MV-4-11 (cell line): Measurements from ENCODE around the gene REV1.

Source experiments
- DNase-seq: peaks from one replicate; lab custom pipeline; 2025; lab: John Stamatoyannopoulos, UW

The REV1 gene

DNA sequence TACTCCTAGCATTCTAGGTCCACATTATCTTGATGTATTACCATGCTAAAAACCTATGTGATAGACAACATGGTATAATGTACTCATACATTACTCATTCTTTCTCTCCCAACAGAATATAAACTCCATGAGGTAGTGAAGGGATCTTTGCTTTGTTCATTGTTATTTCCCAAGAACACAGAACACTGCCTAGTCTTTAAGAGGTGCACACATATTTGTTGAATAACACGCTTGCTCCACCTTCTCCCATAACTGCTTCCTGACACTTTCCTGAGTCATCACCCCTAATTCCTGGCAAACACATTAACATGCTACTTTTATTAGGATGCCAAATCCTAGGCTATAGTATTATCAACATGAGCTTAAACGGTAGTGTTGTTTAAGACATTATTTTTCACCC, 41.3 kb downstream of the REV1 start:
- no peak for DNase-seq

DNA sequence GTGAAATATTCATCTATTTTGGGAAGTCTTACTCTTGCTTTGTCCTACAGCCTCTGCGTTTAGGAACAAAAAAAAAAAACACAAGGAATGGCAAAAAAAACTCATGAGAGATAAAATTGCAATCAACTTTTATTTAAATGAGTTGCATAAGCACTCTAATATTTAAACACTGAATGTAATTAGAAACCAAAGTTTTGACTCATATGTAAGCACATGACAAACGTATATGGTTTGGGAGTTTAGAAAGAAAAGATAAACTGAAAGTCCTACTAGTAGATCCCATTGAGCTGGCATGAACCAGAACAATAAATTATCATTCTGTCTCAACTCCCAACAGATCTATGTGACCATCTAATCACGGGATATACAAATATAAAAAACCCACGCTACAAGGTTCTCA, 44.8 kb downstream of the REV1 start:
- no peak for DNase-seq

GRCh38 chr2:99444222-99444621, 45.6 kb downstream of the REV1 start:
- no peak for DNase-seq

DNA sequence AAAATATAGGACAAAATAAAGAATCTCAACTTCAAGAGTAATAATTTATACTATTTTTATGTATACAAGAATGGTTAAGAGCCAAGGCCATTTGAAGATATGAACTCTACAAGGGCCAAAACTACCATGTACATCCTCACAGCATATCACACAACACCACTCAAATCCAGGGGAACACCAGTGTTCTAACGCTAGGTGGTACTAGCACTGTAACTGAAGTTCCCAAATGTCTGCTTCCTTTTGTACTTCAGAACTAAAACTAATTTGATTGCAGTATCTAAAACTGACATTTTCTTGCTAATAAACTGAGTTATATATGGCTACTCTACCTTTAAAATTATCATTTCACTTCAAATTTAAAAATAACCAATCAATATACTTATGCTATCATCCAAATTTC, 47.0 kb downstream of the REV1 start:
- peak; percentile 24 for DNase-seq

- DNase-seq = no peak
Measured at GRCh38 chr2:99439971-99440505, 49.8 kb downstream of the REV1 start.

DNA sequence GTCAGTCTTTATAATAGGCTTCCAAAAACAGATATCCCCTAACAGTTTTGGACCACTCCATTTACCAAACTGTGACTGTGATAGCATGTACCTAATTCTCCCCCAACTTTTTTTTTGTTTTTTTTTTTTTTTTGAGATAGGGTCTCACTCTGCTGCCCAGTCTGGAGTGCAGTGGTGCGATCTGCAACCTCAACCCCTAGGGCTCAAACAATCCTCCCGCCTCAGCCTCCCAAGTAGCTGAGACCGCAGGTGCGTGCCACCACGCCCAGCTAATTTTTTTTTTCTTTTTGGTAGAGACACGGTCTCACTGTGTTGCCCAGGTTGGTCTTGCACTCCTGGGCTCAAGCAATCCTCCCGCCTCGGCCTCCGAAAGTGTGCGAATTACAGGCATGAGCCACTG, 52.9 kb downstream of the REV1 start:
- DNase-seq = no peak

- no peak for DNase-seq
Measured at GRCh38 chr2:99433340-99433739, 56.5 kb downstream of the REV1 start.

DNA sequence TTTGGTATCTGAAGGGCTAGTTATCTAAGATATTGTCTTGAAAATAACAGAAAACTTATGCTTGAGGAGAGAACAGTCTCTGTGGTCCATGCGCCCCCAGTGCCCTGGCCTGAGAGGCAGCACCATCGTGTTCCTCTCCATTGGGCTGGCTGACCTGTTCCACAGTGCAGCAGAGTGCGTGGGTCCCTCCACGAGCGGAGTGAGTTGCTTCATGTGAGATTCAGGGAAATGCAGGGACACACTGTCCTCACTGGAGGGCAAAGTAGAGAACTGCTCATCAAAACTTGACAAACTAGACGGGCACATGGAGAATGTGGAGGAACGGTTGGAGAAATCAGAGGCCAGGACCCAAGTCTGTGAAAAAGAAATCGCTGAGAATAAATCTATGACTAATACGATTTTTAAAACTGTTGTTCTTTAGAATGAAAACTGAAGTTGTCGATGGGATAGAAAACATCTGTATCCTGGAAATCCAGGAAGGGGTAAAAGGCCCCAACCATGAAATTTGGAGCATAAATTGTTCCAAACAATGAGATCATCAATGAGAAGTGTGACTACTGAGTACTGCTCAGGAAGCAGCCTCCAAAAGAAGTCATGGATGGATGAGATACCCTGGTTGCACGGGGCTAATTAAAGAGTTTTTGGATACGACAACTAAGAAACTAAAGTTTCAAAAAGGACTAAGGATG, 58.1 kb downstream of the REV1 start:
- no peak for DNase-seq

DNA sequence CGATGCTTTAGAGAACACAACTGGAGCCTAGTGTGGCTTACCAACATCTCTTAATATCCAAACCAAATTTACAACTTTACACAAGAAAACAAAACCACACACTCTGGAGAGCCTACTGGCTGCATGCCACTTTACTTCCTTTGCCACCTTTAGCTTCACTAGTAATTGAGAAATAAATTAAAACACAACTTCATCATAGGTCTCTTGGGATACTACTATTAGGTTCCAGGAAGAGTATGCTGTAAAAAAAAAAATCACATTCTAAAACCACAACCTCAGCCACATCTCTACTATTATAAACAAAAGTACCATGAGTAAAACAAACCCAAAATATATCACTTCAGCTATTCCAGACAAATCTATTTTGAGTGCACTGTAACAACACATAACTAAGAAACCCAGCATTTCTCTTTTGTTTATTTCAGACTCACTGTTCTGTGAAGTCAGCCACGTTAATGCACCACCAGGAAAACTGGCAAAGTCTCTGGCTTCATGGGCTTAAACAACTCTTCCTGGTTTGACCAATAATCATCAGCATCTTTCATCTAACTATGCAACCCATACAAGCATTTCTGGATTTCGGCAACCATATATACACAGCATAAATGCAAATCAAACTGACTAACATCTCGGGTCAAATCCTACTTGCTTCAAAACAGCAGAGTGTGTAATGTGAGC, 59.1 kb downstream of the REV1 start:
- no peak for DNase-seq

- DNase-seq = no peak
Measured at GRCh38 chr2:99425022-99425421, 64.8 kb downstream of the REV1 start.

DNA sequence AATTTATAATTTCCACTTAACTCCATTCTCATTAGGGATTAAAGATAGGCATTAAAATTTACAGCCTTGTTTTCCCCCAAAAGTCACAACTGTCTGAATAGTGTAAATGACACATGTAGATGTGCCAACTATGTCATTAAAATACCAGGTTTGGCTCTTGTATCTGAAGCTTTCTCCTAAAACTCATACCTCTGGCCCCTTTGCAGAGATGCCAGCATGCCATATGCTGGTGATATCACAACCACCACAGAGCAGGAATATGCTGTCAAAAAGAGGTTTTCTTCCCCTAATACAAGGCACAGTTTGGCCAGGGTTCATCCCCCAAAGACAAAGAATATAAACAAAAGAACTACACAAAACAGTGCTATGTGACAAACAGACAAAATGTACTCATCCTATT, 65.4 kb downstream of the REV1 start:
- DNase-seq = no peak

GRCh38 chr2:99422599-99422998, 67.2 kb downstream of the REV1 start:
- DNase-seq = peak; percentile 69

- peak; percentile 75 for DNase-seq
Measured at GRCh38 chr2:99421469-99421868, 68.3 kb downstream of the REV1 start.

DNA sequence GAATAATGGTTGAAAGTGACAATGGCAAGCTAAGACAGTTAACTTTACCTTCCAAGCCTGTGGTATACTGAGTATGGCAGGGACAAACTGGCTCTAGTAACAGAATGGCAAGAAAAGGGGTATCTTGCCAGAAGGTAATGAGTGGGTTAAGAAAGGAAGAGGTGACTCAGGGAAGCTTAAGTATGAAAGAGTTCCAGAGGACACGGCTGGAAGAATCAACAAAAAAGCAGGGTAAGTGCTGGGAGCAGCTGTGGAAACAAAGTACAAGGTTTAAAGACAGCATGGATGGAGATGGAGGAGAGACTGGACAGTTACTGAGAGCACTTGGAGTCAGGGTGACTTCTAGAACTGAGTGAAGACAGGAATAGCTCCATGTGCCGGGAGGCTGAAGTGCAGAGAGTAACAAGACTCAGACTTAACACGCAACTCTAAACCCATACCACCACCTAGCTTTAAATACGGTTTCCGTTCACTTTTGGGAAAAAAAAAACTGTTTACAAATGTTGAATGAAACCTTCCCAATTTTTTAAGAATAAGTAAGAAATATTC, 69.0 kb downstream of the REV1 start:
- DNase-seq = no peak

DNA sequence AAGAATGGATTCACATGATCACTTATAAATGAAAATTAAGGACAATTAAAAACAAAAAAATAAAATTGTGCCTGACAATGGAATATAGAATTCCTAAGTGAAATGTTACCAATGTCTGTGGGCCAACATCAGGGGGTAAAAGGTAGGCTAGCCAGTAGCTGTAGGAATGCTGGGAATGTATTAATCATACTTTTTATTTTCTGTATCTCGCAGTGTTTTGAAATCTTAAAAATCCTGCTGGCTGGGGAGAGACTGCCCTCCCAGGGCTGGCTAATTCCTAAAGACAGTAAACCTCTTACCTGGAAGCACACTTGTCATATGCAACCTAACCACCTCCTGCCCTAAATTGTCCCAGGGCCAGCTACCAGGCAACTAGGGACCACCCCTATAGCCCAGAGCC, 69.8 kb downstream of the REV1 start:
- no peak for DNase-seq

DNA sequence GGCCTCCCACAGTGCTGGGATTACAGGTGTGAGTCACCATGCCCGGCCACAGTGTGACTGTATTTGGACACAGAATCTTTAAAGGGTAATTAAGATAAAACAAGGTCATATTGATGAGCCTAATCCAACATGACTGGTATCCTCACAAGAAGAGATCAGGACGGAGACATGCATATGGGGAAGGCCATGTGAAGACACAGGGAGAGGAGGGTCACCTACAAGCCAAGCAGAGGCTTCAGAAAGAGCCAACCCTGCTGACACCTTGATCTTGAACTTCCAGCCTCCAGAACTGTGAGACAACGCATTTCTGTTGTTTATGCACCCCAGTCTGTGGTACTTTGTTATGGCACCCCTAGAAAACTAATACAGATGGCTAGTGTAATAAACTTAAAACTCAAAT, 72.4 kb downstream of the REV1 start:
- no peak for DNase-seq

DNA sequence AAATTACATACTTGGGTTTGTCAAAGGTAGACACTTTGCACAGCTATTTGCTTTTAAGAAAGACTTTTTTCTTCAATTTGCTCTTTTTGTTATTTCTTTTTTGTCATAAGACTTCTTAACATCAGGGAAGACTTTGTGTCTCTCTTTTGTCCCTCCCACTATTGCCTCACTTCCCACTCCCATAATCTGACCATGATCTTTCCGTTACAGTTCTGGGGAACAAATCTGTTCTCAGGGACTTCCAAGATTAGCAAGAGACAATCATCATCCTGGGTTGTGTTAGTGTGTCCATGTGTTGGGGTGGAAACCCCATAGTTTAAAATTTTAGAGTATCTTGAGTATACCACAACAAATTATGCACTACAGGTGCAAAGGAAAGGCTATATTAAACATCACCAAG, 75.3 kb downstream of the REV1 start:
- peak; percentile 22 for DNase-seq

DNA sequence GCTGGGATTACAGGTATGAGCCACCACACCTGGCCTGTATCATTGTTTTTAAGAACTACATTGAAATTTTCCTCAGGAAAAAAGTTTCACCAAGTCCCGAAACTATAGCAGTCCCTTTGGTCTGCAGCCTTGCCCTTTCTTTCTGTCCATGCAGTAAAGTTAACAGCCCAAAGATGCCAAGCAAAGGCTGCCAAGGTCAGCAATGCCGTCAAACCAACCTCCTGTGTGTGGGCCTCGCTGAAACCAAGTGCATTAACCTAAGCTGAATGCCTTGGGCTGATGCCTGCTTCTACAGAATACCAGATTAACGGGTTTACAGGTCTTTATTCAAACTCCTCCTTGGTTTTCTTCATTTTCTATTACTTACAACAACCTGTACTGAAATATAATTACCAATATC, 79.5 kb downstream of the REV1 start:
- DNase-seq = no peak

DNA sequence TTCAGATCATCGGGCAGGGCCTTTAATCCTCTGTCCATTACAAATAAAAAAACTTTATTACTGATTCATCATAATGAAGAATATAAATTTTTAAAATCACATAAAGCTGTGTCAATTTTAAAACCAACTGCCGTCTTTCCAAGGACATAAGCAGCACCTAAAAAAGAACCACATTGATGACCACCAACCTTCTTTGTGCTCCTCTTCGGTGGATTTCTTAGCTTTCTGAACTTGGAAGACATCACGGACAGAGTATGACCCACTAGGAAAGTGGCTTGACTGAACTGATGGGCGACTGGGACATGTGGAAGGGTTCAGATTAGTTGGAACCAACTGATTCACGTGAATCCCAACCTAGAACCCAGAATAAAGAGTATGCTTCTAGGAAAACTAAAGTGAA, 83.7 kb downstream of the REV1 start:
- DNase-seq = no peak

- no peak for DNase-seq
Measured at GRCh38 chr2:99404797-99405669, 84.8 kb downstream of the REV1 start.

DNA sequence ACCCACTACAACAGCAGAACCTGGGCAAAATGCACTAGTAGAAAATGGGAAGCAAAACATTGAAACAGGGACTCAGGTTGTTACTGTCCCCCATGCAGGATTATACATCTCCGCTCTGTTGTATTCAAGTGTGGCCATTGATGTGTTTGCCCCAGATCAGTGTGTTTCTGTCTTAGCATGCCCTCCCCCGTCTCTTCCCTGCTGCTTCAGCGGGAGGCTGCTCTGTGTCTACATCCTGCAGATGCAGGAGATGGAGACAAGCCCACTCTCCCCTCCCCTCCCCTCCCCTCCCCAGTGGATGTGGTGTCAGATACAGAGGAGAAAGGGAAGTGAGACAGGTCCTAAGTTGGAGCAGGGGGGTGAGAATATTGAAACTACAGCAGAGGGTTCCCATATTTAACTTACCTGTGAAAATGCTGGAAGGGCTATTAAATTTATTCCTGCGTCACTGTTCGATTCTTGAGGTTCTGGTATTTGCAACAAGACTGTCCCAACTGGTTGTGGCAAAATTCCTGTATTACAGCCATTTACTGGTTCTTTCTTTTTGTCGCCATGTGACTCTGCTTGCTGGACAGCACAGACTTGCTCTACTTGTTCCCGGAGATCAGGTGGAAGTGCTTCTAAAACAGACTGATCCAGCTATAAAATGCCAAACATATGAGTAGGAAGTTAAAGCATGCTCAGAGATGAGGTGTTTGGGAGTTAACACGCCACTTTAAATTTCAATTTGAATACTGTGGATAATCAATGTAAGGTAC, 85.6 kb downstream of the REV1 start:
- DNase-seq = peak; percentile 27

GRCh38 chr2:99403524-99403923, 86.3 kb downstream of the REV1 start:
- DNase-seq = no peak
